ENCODE results near the gene BCAS3.

DNA sequence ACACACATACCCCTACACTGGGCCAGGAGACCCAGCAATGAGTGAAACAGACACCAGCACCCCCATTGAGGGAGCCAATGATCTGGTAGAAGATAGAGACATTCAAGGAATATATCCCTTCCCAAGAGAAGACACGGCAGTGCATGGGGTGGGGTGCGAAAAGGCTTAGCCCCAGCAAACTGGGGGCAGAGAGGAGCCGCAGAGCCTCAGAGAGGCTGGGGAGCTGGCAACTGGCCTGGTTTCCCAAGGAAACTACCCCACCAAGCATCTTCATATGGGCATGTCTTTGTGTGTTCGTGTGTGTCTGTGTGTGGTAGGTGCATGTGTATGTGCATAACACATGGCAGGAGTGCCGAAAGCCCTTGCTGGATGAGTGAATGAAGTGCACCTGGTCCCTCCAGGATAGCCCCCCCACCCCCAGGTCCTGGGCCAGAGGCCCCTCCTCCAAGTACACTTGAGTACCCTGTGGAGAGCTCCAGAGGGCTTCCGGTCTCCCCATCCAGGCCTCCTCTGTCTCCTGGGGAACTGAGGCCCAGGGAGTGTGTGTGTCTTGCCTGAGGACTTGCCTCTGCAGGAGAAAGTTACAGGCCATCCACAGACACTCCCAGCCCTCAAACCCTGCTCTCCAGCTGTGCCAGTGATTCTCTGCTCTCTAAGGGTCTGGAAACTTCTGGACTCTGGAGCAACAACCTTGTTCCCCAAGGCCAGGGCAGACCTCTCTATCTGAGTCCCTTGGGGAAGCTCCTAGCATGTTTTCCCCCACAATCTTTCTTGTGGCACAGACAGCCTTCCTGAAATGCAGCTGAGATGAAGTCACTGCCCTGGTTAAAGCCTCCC is 737.9 kb downstream of the BCAS3 start:
- TF ChIP-seq EZH2 (IDR thresholded peaks at IDR 0.05; ENCODE audit: insufficient read depth, poor library complexity, severe bottlenecking) (no peak), EZH2phosphoT487 (IDR thresholded peaks at IDR 0.05; ENCODE audit: insufficient read depth, low read depth) (no peak)
